Measurements from ENCODE around the gene MAIP1.
"Not testable (repeated sequence)": the region's sequence is repeated elsewhere in the genome, so short reads cannot be mapped to it uniquely, and the experiment has no call there.

The MAIP1 gene

GRCh38 chr2:199955339-199956061, at the start of gene MAIP1, which contains the start of gene TYW5:
TSS of gene MAIP1 (plus strand) at chr2:199955582. CDS start at chr2:199955799, 217 bp downstream.
TSS of gene TYW5 (minus strand) at chr2:199955491. CDS start at chr2:199955470, 21 bp downstream.
- DNase-seq (ENCODE audit: low read depth): peak; percentile 42

DNA sequence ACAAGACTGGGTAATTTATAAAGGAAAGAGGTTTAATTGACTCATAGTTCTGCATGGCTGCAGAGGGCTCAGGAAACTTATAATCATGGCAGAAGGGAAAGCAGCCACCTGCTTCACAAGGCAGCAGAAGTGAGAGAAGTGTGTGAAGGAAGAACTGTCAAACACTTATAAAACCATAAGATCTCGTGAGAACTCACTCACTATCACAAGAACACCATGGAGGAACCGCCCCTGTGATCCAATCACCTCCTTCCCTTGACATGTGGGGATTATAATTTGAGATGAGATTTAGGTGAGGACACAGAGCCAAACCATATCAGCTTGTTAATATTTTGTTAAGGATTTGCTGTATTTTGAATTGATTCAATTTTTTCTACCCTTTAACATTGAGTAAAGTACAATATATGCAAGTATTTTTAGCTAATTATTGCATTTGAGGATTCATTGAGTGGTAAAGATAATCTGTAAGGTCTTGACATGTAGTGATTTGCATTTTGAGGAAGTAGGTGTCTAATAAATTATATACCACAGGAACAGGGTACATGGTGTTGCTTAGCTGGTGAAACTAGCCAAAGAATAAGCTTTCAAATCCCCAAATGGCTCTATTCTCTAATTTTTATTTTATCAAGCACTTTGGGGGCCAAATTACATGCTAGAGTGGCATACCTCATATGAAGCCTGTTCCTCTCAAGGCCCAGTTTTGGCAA, 48.2 kb upstream of the MAIP1 start:
- no peak for DNase-seq (ENCODE audit: low read depth)

- DNase-seq (ENCODE audit: low read depth): no peak
These were observed 44.9 kb upstream of the MAIP1 start for GRCh38 chr2:199910338-199911051.

- DNase-seq (ENCODE audit: low read depth): peak; percentile 95
These were observed 44.1 kb upstream of the MAIP1 start, which contains the start of gene C2orf69 for GRCh38 chr2:199911052-199911876. TSS of gene C2orf69 (plus strand) at chr2:199911293. CDS start at chr2:199911439, 146 bp downstream.

- no peak for DNase-seq (ENCODE audit: low read depth)
These were observed 43.6 kb upstream of the MAIP1 start for GRCh38 chr2:199911877-199912161.

- not testable (repeated sequence) for DNase-seq (ENCODE audit: low read depth)
These were observed 42.7 kb upstream of the MAIP1 start for GRCh38 chr2:199912553-199913114.

DNA sequence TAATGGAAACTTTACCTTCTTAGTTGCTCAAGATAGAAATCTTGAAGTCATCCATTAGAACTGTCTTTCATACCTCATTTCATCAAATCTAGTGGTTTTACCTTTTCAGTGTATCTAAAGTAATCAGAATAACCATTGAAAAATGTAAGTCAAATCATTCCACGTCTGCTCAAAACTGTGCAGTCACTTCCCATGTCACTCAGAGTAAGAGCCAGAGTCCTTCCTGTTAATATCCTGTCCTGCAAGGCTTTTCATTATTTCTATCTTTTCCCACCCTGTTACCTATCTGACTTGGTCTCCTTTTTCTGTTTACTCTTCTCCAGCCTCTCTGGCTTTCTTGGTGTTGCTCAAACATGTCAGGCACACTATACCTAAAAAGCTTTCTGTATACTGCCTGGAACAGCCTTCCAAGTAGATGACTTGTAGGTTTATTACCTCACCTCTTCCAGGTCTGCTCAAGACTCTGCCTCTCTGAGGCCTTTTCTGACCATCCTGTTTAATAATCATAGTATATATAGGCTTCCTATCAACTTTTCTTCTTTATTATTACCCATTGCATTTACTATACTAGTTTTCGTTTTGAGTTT, 40.9 kb upstream of the MAIP1 start:
- no peak for DNase-seq (ENCODE audit: low read depth)

DNA sequence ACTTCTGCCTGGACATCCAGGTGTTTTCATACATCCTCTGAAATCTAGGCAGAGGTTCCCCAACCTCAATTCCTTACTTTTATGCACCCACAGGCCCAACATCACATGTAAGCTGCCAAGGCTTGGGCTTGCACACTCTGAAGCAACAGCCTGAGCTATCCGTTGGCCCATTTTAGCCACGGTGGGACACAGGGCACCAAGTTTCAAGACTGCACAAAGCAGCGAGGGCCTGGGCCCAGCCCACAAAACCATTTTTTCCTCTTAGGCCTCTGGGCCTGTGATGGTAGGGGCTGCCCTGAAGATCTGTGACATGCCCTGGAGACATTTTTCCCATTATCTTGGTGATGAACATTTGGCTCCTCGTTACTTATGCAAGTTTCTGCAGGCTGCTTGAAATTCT, 38.4 kb upstream of the MAIP1 start:
- DNase-seq (ENCODE audit: low read depth): no peak

- no peak for DNase-seq (ENCODE audit: low read depth)
These were observed 32.5 kb upstream of the MAIP1 start for GRCh38 chr2:199922856-199923255.

GRCh38 chr2:199923924-199924323, 31.5 kb upstream of the MAIP1 start:
- no peak for DNase-seq (ENCODE audit: low read depth)

GRCh38 chr2:199926806-199927205, 28.6 kb upstream of the MAIP1 start:
- DNase-seq (ENCODE audit: low read depth): no peak

GRCh38 chr2:199928226-199928625, 27.2 kb upstream of the MAIP1 start:
- DNase-seq (ENCODE audit: low read depth): no peak

- no peak for DNase-seq (ENCODE audit: low read depth)
These were observed 26.8 kb upstream of the MAIP1 start for GRCh38 chr2:199928626-199929025.

DNA sequence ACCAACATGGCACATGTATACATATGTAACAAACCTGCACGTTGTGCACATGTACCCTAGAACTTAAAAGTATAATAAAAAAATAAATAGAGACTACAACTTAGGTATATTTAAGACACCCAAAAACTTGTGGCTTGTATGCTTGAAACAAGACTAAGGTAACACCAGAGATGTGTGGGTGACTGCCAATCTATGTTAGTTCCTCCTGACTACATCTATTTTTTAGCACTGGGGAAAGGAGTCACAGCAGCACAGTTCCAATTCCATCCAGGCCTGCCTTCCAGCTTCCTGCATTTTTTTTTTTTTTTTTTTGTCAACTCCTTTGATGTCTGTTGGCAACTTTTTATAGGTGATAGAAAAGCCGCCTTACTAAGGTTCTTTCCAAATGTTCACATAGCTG, 26.1 kb upstream of the MAIP1 start:
- DNase-seq (ENCODE audit: low read depth): no peak

DNA sequence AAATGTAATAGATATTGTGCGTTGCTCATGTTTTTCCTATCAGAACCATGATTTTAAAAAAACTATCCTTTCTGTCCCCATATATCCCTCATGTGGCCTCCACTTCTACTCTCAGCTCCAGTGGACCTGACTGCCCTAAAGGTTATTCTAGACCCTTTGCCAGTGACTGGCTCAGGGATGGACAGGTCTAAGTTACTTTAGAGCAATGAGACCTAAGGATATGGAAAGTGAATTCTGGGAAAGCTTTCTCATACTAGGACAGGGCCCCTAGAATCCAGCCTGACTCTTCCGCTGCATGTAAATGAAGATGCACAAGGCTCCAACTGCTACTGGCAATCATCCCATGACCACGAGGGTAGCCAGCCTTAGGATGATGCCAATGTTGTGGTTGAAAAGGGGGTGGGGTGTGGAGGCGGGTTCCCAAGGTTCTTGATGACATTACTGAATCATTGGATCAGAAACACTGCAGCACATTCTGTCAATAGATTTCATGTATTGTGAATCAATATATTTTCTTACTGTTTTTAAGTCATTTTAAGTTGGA, 23.0 kb upstream of the MAIP1 start:
- no peak for DNase-seq (ENCODE audit: low read depth)

DNA sequence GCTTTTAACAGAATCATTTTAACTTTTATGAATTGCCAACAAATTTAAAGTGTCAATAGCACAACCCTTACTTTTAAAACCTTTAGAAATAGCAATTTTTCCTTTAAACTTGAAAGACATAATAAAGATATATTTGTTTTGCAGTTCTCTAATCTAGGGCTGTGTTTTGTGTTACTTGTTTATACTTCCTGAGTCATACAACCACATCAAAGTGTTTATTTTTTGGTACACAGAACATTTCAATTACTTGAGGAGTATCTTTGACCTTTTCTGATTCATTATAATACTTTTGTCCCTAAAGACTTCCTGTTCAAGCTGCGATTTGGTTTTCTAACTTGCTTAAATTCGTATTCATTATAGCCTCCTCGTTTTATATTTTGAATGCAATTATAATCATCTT, 21.9 kb upstream of the MAIP1 start:
- no peak for DNase-seq (ENCODE audit: low read depth)

DNA sequence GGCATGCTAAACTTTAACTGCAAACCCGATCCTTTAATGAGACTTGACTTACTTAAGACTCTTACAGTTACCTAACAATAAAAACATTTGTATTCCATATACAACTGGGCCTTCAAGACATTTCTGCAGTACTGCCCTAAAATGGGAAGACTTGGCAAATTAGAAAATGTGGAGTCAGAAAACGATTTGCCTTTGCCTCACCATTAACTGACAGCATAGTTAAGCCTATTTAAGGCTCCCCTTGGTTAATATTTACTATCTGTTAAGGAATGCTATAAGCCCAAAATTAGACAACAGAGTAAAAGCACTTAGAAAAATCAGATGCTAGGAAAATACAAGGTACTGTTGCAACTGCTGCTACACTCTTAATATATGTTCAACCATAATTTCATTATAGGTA, 18.8 kb upstream of the MAIP1 start:
- DNase-seq (ENCODE audit: low read depth): no peak

- DNase-seq (ENCODE audit: low read depth): no peak
These were observed 15.0 kb upstream of the MAIP1 start for GRCh38 chr2:199940373-199940772.

DNA sequence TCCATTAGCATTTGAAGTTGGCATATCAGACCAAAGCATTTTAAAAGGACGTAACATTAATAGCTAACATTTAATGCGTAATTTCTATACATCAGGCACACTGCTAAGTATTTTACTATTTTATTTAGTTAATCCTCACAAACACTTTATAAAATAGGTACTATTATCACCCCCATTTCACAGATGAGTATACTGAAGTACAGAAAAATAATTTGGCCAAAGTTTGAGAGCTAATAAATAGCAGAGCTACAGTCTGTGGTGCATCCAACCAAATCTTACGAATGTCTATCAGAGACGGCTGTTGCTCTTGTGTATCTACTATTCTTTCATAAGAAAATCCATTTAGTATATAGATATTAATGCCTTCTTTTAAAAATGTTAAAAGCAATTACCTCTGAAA, 12.0 kb upstream of the MAIP1 start:
- DNase-seq (ENCODE audit: low read depth): no peak

GRCh38 chr2:199946196-199946595, 9.2 kb upstream of the MAIP1 start:
- DNase-seq (ENCODE audit: low read depth): no peak

GRCh38 chr2:199946836-199947235, 8.5 kb upstream of the MAIP1 start:
- no peak for DNase-seq (ENCODE audit: low read depth)
